ENCODE data around the gene DACT1.
"Not testable (repeated sequence)": the region's sequence is repeated elsewhere in the genome, so short reads cannot be mapped to it uniquely, and the experiment has no call there.

DACT1 gene

GRCh38 chr14:58637391-58638230, at the start of gene DACT1:
Gene DACT1 (plus strand): TSS chr14:58637962. CDS start chr14:58638203, 241 bp downstream.
- DNase-seq = no peak

GRCh38 chr14:58588321-58588720, 49.4 kb upstream of the DACT1 start:
- DNase-seq = not testable (repeated sequence)

DNA sequence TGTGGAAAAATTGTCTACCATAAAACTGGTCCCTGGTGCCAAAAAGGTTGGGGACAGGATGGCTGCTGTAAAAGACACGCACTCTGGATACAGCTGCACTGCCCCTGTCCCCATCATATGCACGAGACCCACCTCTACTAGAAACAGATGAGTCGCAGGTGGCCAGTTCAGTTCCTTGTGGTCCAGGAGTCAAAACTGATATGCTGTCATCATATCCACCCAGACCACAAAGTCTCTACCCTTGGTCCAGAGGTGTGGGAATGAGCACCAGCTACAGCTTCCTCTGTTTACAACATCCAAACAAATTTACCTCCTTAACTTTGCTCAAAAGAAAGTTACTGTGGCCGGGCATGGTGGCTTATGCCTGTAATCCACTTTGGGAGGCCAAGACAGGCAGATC, 43.8 kb upstream of the DACT1 start:
- no peak for DNase-seq

DNA sequence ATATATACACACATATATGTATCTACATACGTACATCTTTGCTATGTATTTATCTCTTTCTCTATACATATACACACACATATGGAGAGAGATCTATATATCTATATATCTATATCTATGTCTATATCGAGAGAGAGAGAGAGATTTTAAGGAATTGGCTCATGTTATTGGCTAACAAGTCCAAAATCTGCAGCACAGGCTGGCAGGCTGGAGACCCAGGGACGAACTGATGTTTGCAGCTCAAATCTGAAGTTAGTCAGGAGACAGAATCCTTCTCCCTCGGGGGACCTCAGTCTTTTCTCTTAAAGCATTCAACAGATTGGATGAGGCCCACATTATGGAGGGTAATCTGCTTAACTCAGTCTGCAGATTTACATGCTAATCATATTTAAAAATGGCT, 40.7 kb upstream of the DACT1 start:
- no peak for DNase-seq

GRCh38 chr14:58598028-58598803, 39.5 kb upstream of the DACT1 start:
- no peak for DNase-seq

GRCh38 chr14:58598804-58599525, 38.8 kb upstream of the DACT1 start:
- DNase-seq = no peak

DNA sequence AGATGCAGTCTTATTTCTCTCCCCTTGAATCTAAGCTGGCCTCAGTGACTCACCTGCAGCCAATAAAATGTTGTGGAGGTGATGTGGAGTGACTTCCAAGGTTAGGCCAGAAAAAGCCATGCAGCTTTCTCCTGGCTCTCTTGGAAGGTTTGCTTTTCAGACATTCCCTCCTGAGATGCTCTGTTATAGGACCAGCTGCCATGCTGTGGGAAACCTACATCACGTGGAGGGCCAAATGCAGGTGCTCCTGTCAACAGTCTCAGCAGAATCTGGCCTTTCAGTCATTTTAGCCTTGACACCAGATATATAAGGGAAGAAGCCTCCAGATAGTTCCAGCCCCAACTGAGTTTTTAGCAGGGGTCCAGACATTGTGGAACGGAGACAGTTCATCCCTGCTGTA, 38.1 kb upstream of the DACT1 start:
- no peak for DNase-seq

GRCh38 chr14:58605465-58605864, 32.3 kb upstream of the DACT1 start:
- no peak for DNase-seq

DNA sequence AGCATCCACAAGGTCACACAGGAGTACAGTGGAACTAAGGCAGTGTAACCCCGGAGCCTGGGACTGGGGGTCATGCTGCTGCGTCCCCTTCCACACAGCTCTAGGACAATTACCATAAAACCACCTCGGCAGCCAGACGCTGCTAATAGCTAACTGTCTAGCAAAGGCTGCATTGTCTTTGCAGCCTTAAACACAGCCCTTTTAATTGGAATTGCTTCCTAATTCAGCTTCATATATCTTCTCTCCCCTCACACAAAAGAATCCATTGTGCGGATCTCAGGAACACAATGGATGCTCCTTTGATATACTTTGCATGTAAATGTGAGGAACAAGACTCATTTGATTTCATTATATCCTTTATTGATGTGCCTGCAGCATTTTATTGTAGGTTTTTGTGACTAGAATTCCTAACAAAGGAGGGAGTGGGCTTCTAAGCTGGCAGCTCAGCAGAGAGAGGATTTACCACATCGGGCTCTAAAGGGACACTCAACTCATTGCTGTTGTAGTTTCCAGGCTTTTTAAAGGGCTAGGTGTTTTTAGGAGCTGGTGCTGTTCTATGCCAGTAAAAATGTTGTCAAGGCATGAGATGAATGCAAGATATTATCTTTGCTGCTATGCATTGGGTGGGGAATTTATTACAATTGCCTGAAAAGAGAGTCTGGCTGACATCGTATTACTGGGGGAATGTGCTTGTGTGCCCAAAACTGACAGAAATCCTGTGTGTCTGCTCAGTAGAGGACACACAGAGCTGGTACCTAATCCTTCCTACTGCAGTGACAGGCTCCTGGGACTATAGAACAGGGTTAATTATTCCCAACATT, 30.4 kb upstream of the DACT1 start:
- no peak for DNase-seq

GRCh38 chr14:58607952-58608317, 29.8 kb upstream of the DACT1 start:
- no peak for DNase-seq

DNA sequence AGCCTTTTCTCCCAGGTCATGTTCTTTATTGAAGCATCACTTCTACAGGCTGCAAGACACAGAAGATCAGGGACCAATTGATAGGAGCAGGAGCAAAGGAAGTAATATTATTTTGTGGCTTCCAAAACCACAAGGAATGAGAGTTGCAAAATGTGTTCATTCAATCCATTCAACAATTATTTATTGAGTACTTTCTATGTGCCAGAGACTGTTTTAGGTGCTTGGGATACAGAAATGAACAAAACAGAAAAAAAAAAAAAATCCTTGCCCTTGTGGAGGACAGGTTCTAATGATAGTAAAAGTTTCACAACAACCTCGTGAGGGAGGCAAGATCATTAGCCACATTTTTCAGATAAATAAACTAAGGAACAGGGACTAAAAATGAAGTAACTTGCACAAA, 20.1 kb upstream of the DACT1 start:
- no peak for DNase-seq

DNA sequence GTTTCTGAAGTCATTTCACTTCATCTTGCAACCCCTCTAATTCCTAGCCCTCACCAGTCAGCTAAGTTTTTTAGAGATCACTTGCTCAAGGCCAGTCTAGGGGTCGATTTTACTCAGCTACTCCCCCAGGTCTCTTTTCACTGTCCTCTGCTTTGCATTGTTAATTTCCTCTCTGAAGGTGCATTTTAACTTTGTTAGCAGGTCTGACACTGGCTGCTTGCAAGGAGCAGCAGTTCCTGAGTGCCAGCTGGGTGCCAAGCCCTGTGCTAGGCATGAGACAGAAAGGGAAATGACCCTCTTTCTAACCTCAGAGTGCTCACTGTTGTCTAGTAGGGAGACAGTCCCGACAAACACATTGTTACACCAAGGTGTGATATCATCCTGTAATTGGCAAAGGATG, 17.8 kb upstream of the DACT1 start:
- no peak for DNase-seq

- DNase-seq = no peak
Observed at GRCh38 chr14:58625438-58625837, 12.3 kb upstream of the DACT1 start.

DNA sequence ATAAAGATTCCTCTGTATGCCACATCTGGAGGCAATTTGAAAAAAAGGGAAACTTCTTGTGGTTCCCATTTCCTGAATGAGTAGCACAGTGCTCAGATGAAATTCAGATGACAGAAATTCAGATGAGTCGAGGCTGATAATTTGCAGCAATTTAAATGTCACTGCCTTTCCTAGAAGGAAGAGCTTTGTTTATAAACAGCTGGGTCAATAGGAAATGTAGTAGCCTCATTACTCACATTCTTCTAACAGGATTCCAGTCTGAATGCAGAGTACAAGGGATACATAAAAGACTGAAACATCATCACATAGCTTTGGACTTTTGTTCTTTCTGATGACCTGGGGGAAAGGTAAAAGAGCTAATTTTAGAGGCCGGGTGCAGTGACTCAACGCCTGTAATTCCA, 11.3 kb upstream of the DACT1 start:
- no peak for DNase-seq

- no peak for DNase-seq
Observed at GRCh38 chr14:58628406-58628805, 9.4 kb upstream of the DACT1 start.

GRCh38 chr14:58629281-58629680, 8.5 kb upstream of the DACT1 start:
- no peak for DNase-seq

- DNase-seq = no peak
Observed at GRCh38 chr14:58631732-58632131, 6.0 kb upstream of the DACT1 start.

DNA sequence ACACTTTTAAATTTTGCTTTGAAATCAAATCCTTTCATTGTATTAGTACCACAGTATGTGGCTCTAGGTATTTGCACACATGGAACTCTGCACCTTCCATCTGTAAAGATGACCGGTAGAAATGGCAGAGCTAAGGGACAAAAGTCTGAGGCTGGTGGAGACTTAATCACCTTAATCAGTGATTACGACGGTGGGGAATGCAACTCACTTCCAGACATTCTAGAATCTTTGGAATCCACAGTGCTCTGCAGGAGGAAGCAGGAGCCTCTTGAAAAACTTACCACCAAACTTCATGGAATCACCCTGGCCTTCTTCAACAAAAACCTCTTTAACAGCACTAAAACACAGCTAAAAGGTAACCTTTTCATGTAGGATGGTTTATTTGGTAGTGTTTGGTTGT, 3.9 kb upstream of the DACT1 start:
- DNase-seq = no peak

GRCh38 chr14:58634406-58635090, 3.2 kb upstream of the DACT1 start:
- DNase-seq = no peak

- no peak for DNase-seq
Observed at GRCh38 chr14:58635091-58635830, 2.5 kb upstream of the DACT1 start.

DNA sequence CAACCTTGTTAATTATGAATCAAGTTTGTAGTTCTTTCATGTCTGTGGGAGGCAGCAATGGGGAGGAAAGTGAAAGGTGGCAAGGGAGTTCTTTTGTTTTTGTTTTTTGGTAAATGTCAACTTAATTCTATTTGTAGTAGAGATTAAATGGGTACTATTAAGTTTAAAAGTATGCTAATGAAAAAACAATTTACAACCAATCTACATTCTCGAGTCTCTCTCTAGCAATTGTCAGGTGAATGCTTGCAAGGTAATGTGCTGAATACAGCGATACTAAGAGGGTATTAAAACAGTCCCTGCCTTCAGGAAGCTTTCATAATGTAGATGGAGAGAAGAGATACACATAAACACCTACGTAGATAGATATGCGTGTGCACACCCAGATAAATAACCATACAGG, 1.6 kb upstream of the DACT1 start:
- DNase-seq = no peak

DNA sequence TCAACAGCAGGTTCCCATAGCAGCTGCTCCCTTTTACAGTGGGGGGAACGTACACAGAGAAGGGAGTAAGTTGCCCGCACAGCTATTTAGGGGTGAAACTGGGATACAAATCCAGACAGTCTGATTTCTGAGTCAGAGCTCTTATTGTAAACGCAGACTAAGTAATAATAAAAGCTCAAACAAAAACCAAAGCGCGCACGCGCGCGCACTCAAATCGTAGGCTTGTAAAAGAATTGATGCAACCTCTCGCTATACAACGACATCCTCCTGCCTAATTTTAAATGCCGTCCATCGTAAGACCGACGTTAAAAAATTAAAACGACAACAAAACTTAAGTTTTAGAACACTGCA, 747 bp upstream of the DACT1 start:
- no peak for DNase-seq

Measured in cerebellar nuclear complex (tissue), 1 donor.